KMS-11 (cell line): Measurements from ENCODE around the gene GPHN.
"Not testable (repeated sequence)": the region's sequence is repeated elsewhere in the genome, so short reads cannot be mapped to it uniquely, and the experiment has no call there.

Experiments used
- H2AFZ ChIP-seq: fragments of 200-600 bp; sonication (generic); 2 replicates; pipeline ENCODE4 v1.6.1; 2016; ENCODE audit warnings: antibody characterized with exemption, mixed run types, low read depth
- H3K27ac ChIP-seq: fragments of 200-600 bp; sonication (generic); 2 replicates; pipeline ENCODE4 v1.6.1; 2016; ENCODE audit warnings: mild to moderate bottlenecking, mixed run types
- H3K27me3 ChIP-seq: fragments of 200-600 bp; sonication (generic); 2 replicates; pipeline ENCODE4 v1.6.1; 2017; ENCODE audit warnings: mild to moderate bottlenecking, low read depth, mixed run types, moderate library complexity; ENCODE audit not compliant: insufficient read depth
- H3K36me3 ChIP-seq: fragments of 200-600 bp; sonication (generic); 2 replicates; pipeline ENCODE4 v1.6.1; 2017; ENCODE audit warnings: mild to moderate bottlenecking, mixed run types; ENCODE audit not compliant: insufficient read depth
- H3K4me1 ChIP-seq: fragments of 200-600 bp; sonication (generic); 2 replicates; pipeline ENCODE4 v1.6.1; 2016; ENCODE audit warnings: mild to moderate bottlenecking, low read depth, mixed run types; ENCODE audit not compliant: poor library complexity, severe bottlenecking
- H3K4me2 ChIP-seq: fragments of 200-600 bp; sonication (generic); 2 replicates; pipeline ENCODE4 v1.7.0; 2016; ENCODE audit warnings: mild to moderate bottlenecking, mixed run types
- H3K4me3 ChIP-seq: fragments of 200-600 bp; sonication (generic); IDR thresholded peaks from 2 replicates; pipeline ENCODE4 v1.6.1; 2017; ENCODE audit warnings: low read depth, low read length, mixed read lengths; ENCODE audit not compliant: insufficient read depth
- H3K79me2 ChIP-seq: fragments of 200-600 bp; sonication (generic); 2 replicates; pipeline ENCODE4 v1.6.1; 2016; ENCODE audit warnings: low read depth, mixed run types; ENCODE audit not compliant: insufficient read depth
- H3K9ac ChIP-seq: fragments of 200-600 bp; sonication (generic); 2 replicates; pipeline ENCODE4 v1.6.1; 2016; ENCODE audit warnings: mild to moderate bottlenecking, mixed run types
- H4K20me1 ChIP-seq: fragments of 200-600 bp; sonication (generic); 2 replicates; pipeline ENCODE4 v1.6.1; 2016; ENCODE audit warnings: mild to moderate bottlenecking, mixed run types; ENCODE audit not compliant: insufficient read depth
- CTCF ChIP-seq: fragments of 200-600 bp; sonication (generic); conservative IDR thresholded peaks from 2 replicates; pipeline ENCODE4 v1.6.1; 2017; ENCODE audit warnings: low read depth, mild to moderate bottlenecking, antibody characterized with exemption, low read length, moderate library complexity, mixed read lengths

GPHN gene

GRCh38 chr14:67059596-67059995 lies 551.6 kb downstream of the GPHN start:
- no peaks in the 10 kb centered on the region for H3K79me2 ChIP-seq
- H3K27me3 ChIP-seq: no peaks in the 10 kb centered on the region
- no peaks in the 10 kb centered on the region for H3K36me3 ChIP-seq
- H3K4me1 ChIP-seq: no peaks in the 10 kb centered on the region
- no peak overlapping the region for H2AFZ ChIP-seq
- no peaks in the 10 kb centered on the region for H4K20me1 ChIP-seq
- H3K27ac ChIP-seq: no peak overlapping the region
- no peak for TF ChIP-seq CTCF
- no peak overlapping the region for H3K9ac ChIP-seq
- H3K4me3 ChIP-seq: no peak overlapping the region
- H3K4me2 ChIP-seq: no peak overlapping the region

- no peak overlapping the region for H3K4me2 ChIP-seq
- no peak overlapping the region for H3K27ac ChIP-seq
- no peak overlapping the region for H2AFZ ChIP-seq
- H3K79me2 ChIP-seq: no peaks in the 10 kb centered on the region
- H3K4me3 ChIP-seq: no peak overlapping the region
- H3K4me1 ChIP-seq: no peaks in the 10 kb centered on the region
- H3K36me3 ChIP-seq: no peaks in the 10 kb centered on the region
- no peaks in the 10 kb centered on the region for H3K27me3 ChIP-seq
- H3K9ac ChIP-seq: no peak overlapping the region
- no peak for TF ChIP-seq CTCF
- no peaks in the 10 kb centered on the region for H4K20me1 ChIP-seq
These were observed 552.6 kb downstream of the GPHN start for GRCh38 chr14:67060546-67060945.

- H3K9ac ChIP-seq, H3K79me2 ChIP-seq, H3K4me3 ChIP-seq, H3K27me3 ChIP-seq, H3K4me1 ChIP-seq, H3K36me3 ChIP-seq, H4K20me1 ChIP-seq, H2AFZ ChIP-seq, H3K4me2 ChIP-seq, H3K27ac ChIP-seq: not testable (repeated sequence)
These were observed 559.3 kb downstream of the GPHN start for GRCh38 chr14:67067070-67067814.

- Histone ChIP-seq H3K36me3 (no peaks in the 10 kb centered on the region), H3K4me1 (no peaks in the 10 kb centered on the region), H4K20me1 (no peaks in the 10 kb centered on the region), H3K4me2 (no peak overlapping the region), H2AFZ (no peak overlapping the region), H3K79me2 (no peaks in the 10 kb centered on the region), H3K27me3 (no peaks in the 10 kb centered on the region), H3K4me3 (no peak overlapping the region), H3K27ac (no peak overlapping the region), H3K9ac (no peak overlapping the region)
- no peak for TF ChIP-seq CTCF
These were observed 560.3 kb downstream of the GPHN start for GRCh38 chr14:67068251-67068650.

- no peak overlapping the region for H3K27ac ChIP-seq
- no peaks in the 10 kb centered on the region for H3K79me2 ChIP-seq
- H3K4me3 ChIP-seq: no peak overlapping the region
- no peaks in the 10 kb centered on the region for H4K20me1 ChIP-seq
- no peak overlapping the region for H2AFZ ChIP-seq
- H3K4me1 ChIP-seq: no peaks in the 10 kb centered on the region
- no peak overlapping the region for H3K4me2 ChIP-seq
- no peak for TF ChIP-seq CTCF
- no peak overlapping the region for H3K9ac ChIP-seq
- no peaks in the 10 kb centered on the region for H3K36me3 ChIP-seq
- no peaks in the 10 kb centered on the region for H3K27me3 ChIP-seq
These were observed 563.6 kb downstream of the GPHN start for GRCh38 chr14:67071506-67071905.
